SU-DHL-6 (cell line): ENCODE results near the gene NECAB2.

Experiments used
- H2AFZ ChIP-seq: fragments of 200-600 bp; sonication (generic); 2 replicates; pipeline ENCODE4 v1.6.1; 2014; ENCODE audit warnings: low read depth, mild to moderate bottlenecking, moderate library complexity, mixed read lengths, antibody characterized with exemption, low read length; ENCODE audit not compliant: severe bottlenecking
- H3F3A ChIP-seq: fragments of 200-600 bp; shearing (Covaris generic); 2 replicates; pipeline ENCODE4 v1.6.0; 2016; ENCODE audit warnings: antibody characterized with exemption, mild to moderate bottlenecking; ENCODE audit not compliant: insufficient read depth
- H3K27ac ChIP-seq: fragments of 200-600 bp; sonication (generic); 2 replicates; pipeline ENCODE4 v1.5.1; 2016; ENCODE audit warnings: low read depth, mild to moderate bottlenecking, low read length, moderate library complexity, mixed read lengths
- H3K27me3 ChIP-seq: fragments of 200-600 bp; sonication (generic), shearing (Covaris generic); 2 replicates; pipeline ENCODE4 v1.6.0; 2014; ENCODE audit warnings: mild to moderate bottlenecking, low read length
- H3K36me3 ChIP-seq: fragments of 200-600 bp; sonication (generic); 2 replicates; pipeline ENCODE4 v1.6.1; 2014; ENCODE audit warnings: mild to moderate bottlenecking, low read length, mixed read lengths
- H3K4me2 ChIP-seq: fragments of 300-600, 200-600 bp; shearing (Covaris generic), sonication (generic); 2 replicates; pipeline ENCODE4 v1.6.0; 2014; ENCODE audit warnings: low read length, low read depth, mild to moderate bottlenecking; ENCODE audit not compliant: poor library complexity, severe bottlenecking
- H3K4me3 ChIP-seq: fragments of 200-600 bp; sonication (generic); 2 replicates; pipeline ENCODE4 v1.5.1; 2014; ENCODE audit warnings: antibody characterized with exemption, low read length, mild to moderate bottlenecking, mixed read lengths; ENCODE audit not compliant: insufficient read depth, poor library complexity, severe bottlenecking
- H3K79me2 ChIP-seq: fragments of 200-600 bp; sonication (generic); 2 replicates; pipeline ENCODE4 v1.6.1; 2014; ENCODE audit warnings: mild to moderate bottlenecking, low read length, moderate library complexity; ENCODE audit not compliant: insufficient read depth
- H3K9ac ChIP-seq: fragments of 200-600 bp; sonication (generic); 2 replicates; pipeline ENCODE4 v1.7.0; 2014; ENCODE audit warnings: mild to moderate bottlenecking, low read length
- H3K9me2 ChIP-seq: fragments of 200-600 bp; sonication (generic); replicated peaks from 2 replicates; pipeline ENCODE4 v1.6.1; 2014; ENCODE audit warnings: low read length; ENCODE audit not compliant: insufficient read depth
- H3K9me3 ChIP-seq: fragments of 200-600 bp; sonication (generic); 2 replicates; pipeline ENCODE4 v1.6.1; 2014; ENCODE audit warnings: low read length, mixed read lengths; ENCODE audit not compliant: insufficient read depth
- H4K20me1 ChIP-seq: fragments of 200-600 bp; sonication (generic); 2 replicates; pipeline ENCODE4 v1.6.1; 2014; ENCODE audit warnings: low read depth, mild to moderate bottlenecking, antibody characterized with exemption, low read length, moderate library complexity, mixed read lengths
- CTCF ChIP-seq: fragments of 200-600 bp; sonication (generic); IDR thresholded peaks from one replicate; pipeline ENCODE4 v1.5.1; 2017; ENCODE audit warnings: antibody characterized with exemption, mild to moderate bottlenecking, low read length, moderate library complexity; ENCODE audit not compliant: insufficient read depth, poor library complexity, severe bottlenecking
- EZH2phosphoT487 ChIP-seq: fragments of 200-600 bp; sonication (generic), shearing (Covaris generic); conservative IDR thresholded peaks from 2 replicates; pipeline ENCODE4 v1.6.1; 2018; ENCODE audit warnings: mild to moderate bottlenecking, antibody characterized with exemption, low read length, moderate library complexity, mixed read lengths

NECAB2 gene

GRCh38 chr16:83942815-83943515 lies 25.1 kb upstream of the NECAB2 start:
- Histone ChIP-seq H3K79me2 (no peaks in the 10 kb centered on the region), H3K36me3 (no peaks in the 10 kb centered on the region), H3K9me2 (no peaks in the 10 kb centered on the region), H3K27ac (no peak overlapping the region), H4K20me1 (no peaks in the 10 kb centered on the region), H3K9ac (no peak overlapping the region), H3K9me3 (no peaks in the 10 kb centered on the region), H3K27me3 (no peaks in the 10 kb centered on the region), H3K4me2 (no peak overlapping the region), H3K4me3 (no peak overlapping the region), H2AFZ (no peak overlapping the region), H3F3A (no peaks in the 10 kb centered on the region)
- no peak for TF ChIP-seq EZH2phosphoT487
- TF ChIP-seq CTCF, result no peak

DNA sequence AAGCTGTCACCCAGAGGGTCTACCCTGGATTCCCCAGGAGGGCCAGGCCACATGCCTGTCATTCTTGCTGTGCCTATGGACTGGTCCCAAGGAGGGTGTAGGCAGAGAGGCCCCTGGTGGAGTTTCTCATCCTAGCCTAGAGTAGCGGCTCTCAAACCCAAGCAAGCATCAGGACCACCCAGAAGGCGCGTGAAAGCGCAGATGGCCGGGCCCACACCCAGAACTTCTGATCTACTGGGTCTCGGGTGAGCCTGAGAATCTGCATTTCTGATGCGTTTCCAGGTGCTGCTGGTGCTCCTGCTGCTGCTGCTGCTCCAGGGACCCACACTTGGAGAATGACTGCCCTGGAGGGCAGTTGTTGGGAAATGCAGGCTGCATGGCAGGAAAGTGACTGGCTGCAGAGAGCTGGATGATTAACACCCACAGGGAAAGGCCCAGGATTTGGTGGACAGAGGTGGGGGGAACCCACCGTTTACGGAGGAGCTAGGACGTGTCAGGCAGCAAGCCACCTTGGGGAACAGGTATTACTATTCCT lies 24.5 kb upstream of the NECAB2 start:
- H3K4me3 ChIP-seq, result no peak overlapping the region
- no peaks in the 10 kb centered on the region for H3K36me3 ChIP-seq
- no peaks in the 10 kb centered on the region for H3K9me2 ChIP-seq
- H3K4me2 ChIP-seq, result no peak overlapping the region
- no peaks in the 10 kb centered on the region for H3K27me3 ChIP-seq
- H4K20me1 ChIP-seq, result no peaks in the 10 kb centered on the region
- H3K79me2 ChIP-seq, result no peaks in the 10 kb centered on the region
- H2AFZ ChIP-seq, result no peak overlapping the region
- no peak overlapping the region for H3K27ac ChIP-seq
- no peaks in the 10 kb centered on the region for H3K9me3 ChIP-seq
- H3F3A ChIP-seq, result no peaks in the 10 kb centered on the region
- H3K9ac ChIP-seq, result no peak overlapping the region
- no peak for TF ChIP-seq CTCF
- no peak for TF ChIP-seq EZH2phosphoT487

DNA sequence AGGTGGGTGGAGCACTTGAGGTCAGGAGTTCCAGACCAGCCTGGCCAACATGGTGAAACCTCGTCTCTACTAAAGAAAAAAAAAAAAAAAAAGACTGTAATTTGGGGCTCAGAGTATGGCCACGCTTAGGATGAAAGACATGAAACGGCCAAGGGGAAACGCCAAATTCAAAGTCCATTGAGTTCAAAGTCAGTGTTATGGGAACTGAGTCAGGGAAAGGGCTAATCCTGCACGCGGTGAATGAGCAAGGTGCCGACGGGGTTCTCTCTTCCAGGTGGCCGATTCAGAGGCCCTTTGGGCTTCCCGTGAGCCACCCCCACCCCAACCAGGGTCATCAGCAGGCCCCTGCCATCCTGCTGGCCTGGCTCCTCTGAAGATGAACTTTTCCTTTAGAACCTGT lies 22.5 kb upstream of the NECAB2 start:
- no peak overlapping the region for H3K4me3 ChIP-seq
- no peaks in the 10 kb centered on the region for H3K36me3 ChIP-seq
- H3K9me2 ChIP-seq, result no peaks in the 10 kb centered on the region
- no peak overlapping the region for H2AFZ ChIP-seq
- no peaks in the 10 kb centered on the region for H3K9me3 ChIP-seq
- no peaks in the 10 kb centered on the region for H3F3A ChIP-seq
- no peaks in the 10 kb centered on the region for H3K79me2 ChIP-seq
- H3K9ac ChIP-seq, result no peak overlapping the region
- no peaks in the 10 kb centered on the region for H3K27me3 ChIP-seq
- H4K20me1 ChIP-seq, result no peaks in the 10 kb centered on the region
- H3K27ac ChIP-seq, result no peak overlapping the region
- TF ChIP-seq CTCF (no peak), EZH2phosphoT487 (no peak)
- H3K4me2 ChIP-seq, result no peak overlapping the region
